Gastrocnemius medialis (tissue), 4 donors: ENCODE measurements around the gene NR2F1. TPM values are rescaled to one million over a fixed set of nuclear protein-coding genes. Genes with fewer than 3 reads are reported as not detected.

Experiments used
- ATAC-seq, 2 donors: fragments of 150-250 bp; one replicate each; pipeline ENCODE4 v1.9.1; 2016
- DNase-seq, 2 donors: peaks; one replicate each; pipeline ENCODE4 v3.0.0-alpha.2; 2019
- H3K27ac ChIP-seq, 4 donors: fragments of 200-600 bp; sonication (generic); 1 replicate in 1 of 4; 2 replicates in 3 of 4; pipeline ENCODE4 v1.5.1; 2016 to 2018; ENCODE audit warnings: mild to moderate bottlenecking in 2 of 4, moderate library complexity in 1 of 4
- H3K27me3 ChIP-seq, 3 donors: fragments of 200-600 bp; sonication (generic) in 2 of 3; 1 replicate in 1 of 3; 2 replicates in 2 of 3; pipeline versions ENCODE4 v1.5.1 to v1.6.0; 2016 to 2019; ENCODE audit warnings: mild to moderate bottlenecking in 1 of 3, moderate library complexity in 1 of 3
- H3K36me3 ChIP-seq, 2 donors: fragments of 200-600 bp; sonication (generic) in 1 of 2; one replicate each; pipeline ENCODE4 v1.5.1; 2017 to 2018
- H3K4me1 ChIP-seq, 2 donors: fragments of 200-600 bp; sonication (generic) in 1 of 2; one replicate each; pipeline ENCODE4 v1.5.1; 2016 to 2017; ENCODE audit warnings: mild to moderate bottlenecking in 2 of 2
- H3K4me3 ChIP-seq, 4 donors: fragments of 200-600 bp; sonication (generic) in 3 of 4; 1 replicate in 1 of 4; 2 replicates in 3 of 4; pipeline ENCODE4 v1.5.1; 2016 to 2019; ENCODE audit warnings: mild to moderate bottlenecking in 2 of 4
- H3K9me3 ChIP-seq, 3 donors: fragments of 200-600 bp; sonication (generic) in 2 of 3; 1 replicate in 1 of 3; 2 replicates in 2 of 3; pipeline ENCODE4 v1.5.1; 2016 to 2019
- POLR2A ChIP-seq, 2 donors: fragments of 450-650 bp; IDR thresholded peaks; one replicate each; pipeline ENCODE4 v1.6.1; 2017; ENCODE audit warnings: antibody characterized with exemption in 2 of 2, mild to moderate bottlenecking in 2 of 2, moderate library complexity in 2 of 2
- in situ Hi-C, 4 donors: fragments of 200-750 bp; cut with MboI; loops; one replicate each; pipeline versions ENCODE4 v1.15.0 to v1.8.0; 2017; ENCODE audit warnings: low sequenced_read_pairs in 4 of 4
- intact Hi-C: fragments of 100-400 bp; cut with DNase I; formaldehyde crosslinking; loops from one replicate; pipeline ENCODE4 v1.15.1; 2023; ENCODE audit warnings: low total_unique reads
- total RNA-seq, 4 donors: library from RNA; depleted of rRNA; stranded (reverse); fragments of >200 nt; gene quantifications; one replicate each; pipeline versions ENCODE4 v1.1.0 to v1.2.3, GENCODE V29; 2016
- TF ChIP-seq, protein P1 (sequence below), 5 experiments: fragments of 450-650 bp in 3 of 5; fragments of 200-600 bp in 2 of 5; sonication (generic) in 2 of 5; IDR thresholded peaks in 4 of 5; conservative IDR thresholded peaks in 1 of 5; 1 replicate in 4 of 5; 2 replicates in 1 of 5; pipeline ENCODE4 v1.5.1; 2016 to 2019; ENCODE audit warnings: antibody characterized with exemption in 5 of 5, mild to moderate bottlenecking in 3 of 5, moderate library complexity in 3 of 5

NR2F1 gene
- total RNA-seq, 4 donors from 2014 or later = 0.36 to 0.55 TPM; not detected in 2

GRCh38 chr5:93608855-93609254 is 25.8 kb downstream of the NR2F1 start:
- no peak overlapping the region for H3K27ac ChIP-seq
- peaks cover 4 to 10% of the 10 kb centered on the region in 2 donors for H3K4me1 ChIP-seq
- H3K36me3 ChIP-seq = no peaks in the 10 kb centered on the region
- peaks cover 96 to 100% (median 100%) of the 10 kb centered on the region in 3 donors for H3K27me3 ChIP-seq
- intact Hi-C loops (no loop called here), in situ Hi-C loops (loop anchor here in 2 of 4 donors (25.0 kb wide), 2 partner anchors 303 to 503 kb away; a partner anchor contains a TSS)
- H3K9me3 ChIP-seq = no peaks in the 10 kb centered on the region
- no peak overlapping the region for H3K4me3 ChIP-seq
- TF ChIP-seq, protein P1, sequence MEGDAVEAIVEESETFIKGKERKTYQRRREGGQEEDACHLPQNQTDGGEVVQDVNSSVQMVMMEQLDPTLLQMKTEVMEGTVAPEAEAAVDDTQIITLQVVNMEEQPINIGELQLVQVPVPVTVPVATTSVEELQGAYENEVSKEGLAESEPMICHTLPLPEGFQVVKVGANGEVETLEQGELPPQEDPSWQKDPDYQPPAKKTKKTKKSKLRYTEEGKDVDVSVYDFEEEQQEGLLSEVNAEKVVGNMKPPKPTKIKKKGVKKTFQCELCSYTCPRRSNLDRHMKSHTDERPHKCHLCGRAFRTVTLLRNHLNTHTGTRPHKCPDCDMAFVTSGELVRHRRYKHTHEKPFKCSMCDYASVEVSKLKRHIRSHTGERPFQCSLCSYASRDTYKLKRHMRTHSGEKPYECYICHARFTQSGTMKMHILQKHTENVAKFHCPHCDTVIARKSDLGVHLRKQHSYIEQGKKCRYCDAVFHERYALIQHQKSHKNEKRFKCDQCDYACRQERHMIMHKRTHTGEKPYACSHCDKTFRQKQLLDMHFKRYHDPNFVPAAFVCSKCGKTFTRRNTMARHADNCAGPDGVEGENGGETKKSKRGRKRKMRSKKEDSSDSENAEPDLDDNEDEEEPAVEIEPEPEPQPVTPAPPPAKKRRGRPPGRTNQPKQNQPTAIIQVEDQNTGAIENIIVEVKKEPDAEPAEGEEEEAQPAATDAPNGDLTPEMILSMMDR (IDR thresholded peaks at IDR 0.05 in 4 of 5, conservative IDR thresholded peaks at IDR 0.05 in 1 of 5) = no peak
- TF ChIP-seq POLR2A (IDR thresholded peaks at IDR 0.05) = no peak
- DNase-seq = no peak
- no peak for ATAC-seq

DNA sequence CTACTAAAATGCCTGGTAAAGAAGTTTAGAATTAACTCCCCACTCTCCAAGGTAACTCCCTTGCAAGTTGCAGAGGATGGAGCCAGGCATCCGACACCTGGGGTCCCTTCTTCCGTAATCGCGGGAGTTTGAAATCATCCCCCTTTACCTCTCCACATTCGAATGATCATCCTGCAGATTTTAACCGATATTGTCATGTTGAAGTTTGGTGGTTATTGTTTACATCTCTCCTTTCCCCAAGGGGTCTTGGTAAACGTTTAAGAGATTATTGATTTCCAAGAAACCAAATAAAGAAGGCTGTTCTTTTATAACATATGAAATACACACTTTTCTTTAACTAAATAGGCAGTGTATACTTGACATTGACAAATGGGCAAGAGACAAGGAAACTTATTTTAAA is 26.7 kb downstream of the NR2F1 start:
- H3K4me1 ChIP-seq = peaks cover 4 to 8% of the 10 kb centered on the region in 2 donors
- DNase-seq (no peak), ATAC-seq (no peak)
- intact Hi-C loops = no loop called here
- no peak overlapping the region for H3K4me3 ChIP-seq
- H3K27ac ChIP-seq = no peak overlapping the region
- H3K27me3 ChIP-seq = peaks cover 96 to 100% (median 100%) of the 10 kb centered on the region in 3 donors
- TF ChIP-seq POLR2A (IDR thresholded peaks at IDR 0.05) = no peak
- TF ChIP-seq, protein P1 (IDR thresholded peaks at IDR 0.05 in 4 of 5, conservative IDR thresholded peaks at IDR 0.05 in 1 of 5) = no peak
- no peaks in the 10 kb centered on the region for H3K36me3 ChIP-seq
- no peaks in the 10 kb centered on the region for H3K9me3 ChIP-seq
- in situ Hi-C loops = loop anchor here in 2 of 4 donors (25.0 kb wide), 2 partner anchors 303 to 503 kb away; a partner anchor contains a TSS

DNA sequence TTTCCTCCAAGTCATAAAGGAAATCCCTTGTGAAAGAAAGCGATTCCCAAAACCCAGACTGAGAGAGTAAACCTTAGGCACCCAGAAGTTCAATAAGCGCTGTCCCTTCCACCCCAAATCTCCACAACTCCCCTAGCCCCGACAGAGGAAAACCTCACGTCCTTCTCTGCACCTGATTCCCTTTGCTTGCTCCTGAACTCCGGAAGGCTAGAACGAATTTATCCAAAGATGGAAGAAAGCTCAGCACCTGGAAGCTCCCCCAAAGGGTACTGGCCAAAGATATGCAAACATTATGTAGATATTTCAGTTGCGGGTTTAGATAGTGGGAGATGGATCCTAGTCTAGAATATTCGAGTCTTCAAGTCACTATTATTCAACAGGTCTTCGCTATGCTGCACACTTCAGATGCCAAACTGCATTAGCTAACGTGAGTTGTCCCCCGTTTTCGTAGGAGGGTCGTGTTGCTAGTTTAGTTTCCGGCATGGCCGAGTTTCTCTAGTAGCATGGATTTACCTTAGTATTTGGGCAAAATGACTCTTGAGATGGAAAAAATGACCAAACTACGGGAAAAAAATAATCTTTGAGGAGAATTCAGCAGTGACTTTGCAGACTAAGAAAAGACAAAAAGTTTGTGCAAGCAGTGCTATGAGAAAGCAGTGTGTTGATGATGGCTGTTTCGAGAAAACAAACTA is 27.7 kb downstream of the NR2F1 start:
- no peaks in the 10 kb centered on the region for H3K9me3 ChIP-seq
- no peak for ATAC-seq
- H3K27ac ChIP-seq = no peak overlapping the region
- H3K36me3 ChIP-seq = no peaks in the 10 kb centered on the region
- H3K4me1 ChIP-seq = peaks cover 4 to 8% of the 10 kb centered on the region in 2 donors
- peaks cover 91 to 98% (median 96%) of the 10 kb centered on the region in 3 donors for H3K27me3 ChIP-seq
- no peak overlapping the region for H3K4me3 ChIP-seq
- in situ Hi-C loops = loop anchor here in 2 of 4 donors (25.0 kb wide), 2 partner anchors 302 to 502 kb away; a partner anchor contains a TSS
- DNase-seq = no peak
- TF ChIP-seq, protein P1 (IDR thresholded peaks at IDR 0.05 in 4 of 5, conservative IDR thresholded peaks at IDR 0.05 in 1 of 5) = no peak
- TF ChIP-seq POLR2A (IDR thresholded peaks at IDR 0.05) = no peak
- intact Hi-C loops = no loop called here

DNA sequence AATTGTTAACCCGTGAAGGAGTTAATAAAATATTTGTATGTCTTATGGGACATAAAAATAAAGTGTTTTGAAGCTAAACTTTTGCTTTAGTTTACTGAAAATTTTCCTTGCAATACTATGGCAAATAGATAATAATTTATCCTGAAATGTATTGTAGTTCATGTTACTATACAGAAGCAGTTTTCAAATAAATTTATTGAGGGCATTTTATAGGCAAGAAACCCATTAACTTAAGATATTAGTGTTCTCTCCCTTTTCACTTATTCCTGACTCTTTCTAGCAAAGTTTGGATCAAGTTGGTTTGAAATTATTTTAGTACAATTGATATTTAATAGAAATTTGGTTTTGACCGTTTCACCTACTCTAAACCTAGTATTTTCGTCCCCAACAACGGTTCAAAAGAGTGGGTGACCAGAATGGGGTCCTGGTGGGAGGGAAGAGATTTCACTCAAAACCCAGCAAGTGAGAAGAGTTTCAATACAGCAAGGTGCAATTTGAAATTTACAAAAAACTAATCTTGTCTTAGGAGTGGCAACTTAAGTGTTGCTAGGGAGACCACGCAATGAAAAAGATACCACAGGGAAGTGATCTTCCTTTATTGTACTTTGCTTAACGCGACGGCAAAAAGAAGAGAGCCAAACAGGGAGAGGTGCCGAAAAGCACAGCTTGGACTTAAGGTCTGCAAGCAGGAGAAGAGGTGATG is 28.4 kb downstream of the NR2F1 start:
- in situ Hi-C loops = loop anchor here in 2 of 4 donors (25.0 kb wide), 2 partner anchors 301 to 501 kb away; a partner anchor contains a TSS
- H3K4me3 ChIP-seq = no peak overlapping the region
- peaks cover 84 to 96% (median 91%) of the 10 kb centered on the region in 3 donors for H3K27me3 ChIP-seq

More for the DNA sequence above, 28.4 kb downstream of the NR2F1 start:
- intact Hi-C loops = no loop called here
- Histone ChIP-seq H3K36me3 (no peaks in the 10 kb centered on the region), H3K9me3 (no peaks in the 10 kb centered on the region), H3K4me1 (peaks cover 4 to 8% of the 10 kb centered on the region in 2 donors), H3K27ac (no peak overlapping the region)
- DNase-seq (no peak), ATAC-seq (no peak)
- no peak for TF ChIP-seq POLR2A (IDR thresholded peaks at IDR 0.05)
- TF ChIP-seq, protein P1 (IDR thresholded peaks at IDR 0.05 in 4 of 5, conservative IDR thresholded peaks at IDR 0.05 in 1 of 5) = no peak
